MM.1S (cell line): Measurements from ENCODE around the gene TOM1.

Experiments used
- CTCF ChIP-seq: fragments of 300-600 bp; sonication (generic); IDR thresholded peaks from 2 replicates; pipeline ENCODE4 v1.5.1; 2016; ENCODE audit warnings: antibody characterized with exemption, low read length, mixed read lengths
- EZH2 ChIP-seq: fragments of 300-600 bp; sonication (generic); optimal IDR thresholded peaks from 2 replicates; pipeline ENCODE3; 2017; ENCODE audit warnings: low read depth, mild to moderate bottlenecking, antibody characterized with exemption, low read length, mixed read lengths
- EZH2phosphoT487 ChIP-seq: fragments of 300-600 bp; sonication (generic); IDR thresholded peaks from 2 replicates; pipeline ENCODE4 v1.6.1; 2018; ENCODE audit warnings: antibody characterized with exemption, low read length

DNA sequence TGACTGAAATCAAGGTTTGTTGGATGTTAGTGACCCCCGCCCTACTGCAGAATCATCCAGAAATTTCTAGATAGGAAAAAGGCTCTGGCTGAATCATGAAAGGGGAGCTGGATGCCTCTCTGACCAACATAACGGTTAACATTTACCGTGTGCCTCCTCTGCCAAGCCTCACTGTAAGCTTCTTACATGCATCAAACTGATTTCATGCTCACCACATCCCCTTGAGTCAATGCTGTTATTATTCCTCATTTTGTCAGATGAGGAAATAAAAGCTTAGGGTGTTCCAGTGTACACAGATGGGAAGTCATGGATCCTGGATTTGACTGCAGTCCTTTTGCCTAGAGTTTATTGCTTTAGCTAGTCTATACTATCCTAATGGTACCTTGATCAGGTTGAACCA lies 75.3 kb downstream of the TOM1 start:
- TF ChIP-seq CTCF = no peak
- no peak for TF ChIP-seq EZH2
- TF ChIP-seq EZH2phosphoT487 = no peak
